K562 (cell line): Measurements from ENCODE around the gene SCAMP2. TPM values are rescaled to one million over a fixed set of nuclear protein-coding genes. Genes with fewer than 3 reads are reported as not detected.

Experiments
- CCAR2 ChIP-seq: fragments of 200-400 bp; formaldehyde crosslinking; IDR thresholded peaks from 2 replicates; pipeline ENCODE4 v1.6.1; 2017; ENCODE audit warnings: mild to moderate bottlenecking, low read depth, low read length
- HDAC3 ChIP-seq: fragments of 450-650 bp; IDR thresholded peaks from 2 replicates; pipeline ENCODE4 v1.6.1; 2018; ENCODE audit warnings: borderline replicate concordance, mild to moderate bottlenecking, moderate library complexity; ENCODE audit not compliant: partially characterized antibody
- KDM5B ChIP-seq: fragments of 200-600 bp; sonication (generic); IDR thresholded peaks from 2 replicates; pipeline ENCODE4 v1.6.1; 2012; ENCODE audit warnings: low read depth, mild to moderate bottlenecking, moderate library complexity, low read length, control low read depth, inconsistent platforms; ENCODE audit not compliant: insufficient replicate concordance
- MAFG ChIP-seq: fragments of 450-650 bp; conservative IDR thresholded peaks from 2 replicates; pipeline ENCODE4 v1.6.1; 2016; ENCODE audit warnings: missing genetic modification characterization, missing compliant biosample characterization
- SNRNP70 ChIP-seq: fragments of 200-400 bp; formaldehyde crosslinking; optimal IDR thresholded peaks from 2 replicates; pipeline ENCODE3; 2017; ENCODE audit warnings: low read depth, low read length
- ZNF707 ChIP-seq: fragments of 250-450 bp; sonication (Bioruptor Pico); conservative IDR thresholded peaks from 2 replicates; pipeline ENCODE4 v1.8.0; 2022; ENCODE audit warnings: inconsistent platforms, mild to moderate bottlenecking, moderate library complexity
- polyA plus RNA-seq, 8 experiments: library from polyadenylated mRNA; depleted of rRNA in 4 of 8; stranded (reverse) in 5 of 8; unstranded in 3 of 8; fragments of >200 nt; fragmentation: Nextera tagmentation in 2 of 8; fragmentation: Illumina TruSeq in 1 of 8; extraction: Ambion mirVana in 2 of 8; extraction: Trizol in 1 of 8; gene quantifications; 2 replicates each; pipeline versions ENCODE4 v1.2.1 to v1.2.3, GENCODE V29; 2011 to 2014; ENCODE audit warnings: inconsistent platforms in 1 of 8, missing spikeins in 1 of 8
- total RNA-seq, 7 experiments: library from RNA; depleted of rRNA in 6 of 7; stranded (reverse); fragments of >200 nt in 6 of 7; fragmentation: Illumina TruSeq in 2 of 7; extraction: Trizol in 2 of 7; gene quantifications; 2 replicates each; pipeline versions ENCODE4 v1.2.1 to v1.2.3, GENCODE V29; 2011 to 2021; ENCODE audit warnings: low replicate concordance in 1 of 7
- TF ChIP-seq, protein P1 (sequence below): fragments of 450-650 bp; IDR thresholded peaks from 2 replicates; pipeline ENCODE4 v1.6.1; 2016; ENCODE audit warnings: low read depth
- TF ChIP-seq, protein P2 (sequence below), 2 experiments: IDR thresholded peaks; 2 replicates each; pipeline ENCODE4 v1.6.1; 2012; ENCODE audit warnings: improper control_type of control experiment in 2 of 2, low read depth in 2 of 2, low read length in 2 of 2, borderline replicate concordance in 1 of 2
- TF ChIP-seq, protein P3 (sequence below): sonication (generic); formaldehyde crosslinking; IDR thresholded peaks from 2 replicates; pipeline ENCODE4 v1.8.0; 2022; ENCODE audit warnings: mild to moderate bottlenecking, missing genetic modification reagents
- TF ChIP-seq, protein P4 (sequence below), 3 experiments: fragments of 200-800 bp in 1 of 3; sonication (Bioruptor generic) in 1 of 3; sonication (generic) in 1 of 3; formaldehyde crosslinking in 1 of 3; IDR thresholded peaks; 2 replicates each; pipeline versions ENCODE4 v1.6.1 to v1.8.0; 2016 to 2022; ENCODE audit warnings: mild to moderate bottlenecking in 2 of 3, missing compliant biosample characterization in 2 of 3, missing genetic modification characterization in 2 of 3, missing genetic modification reagents in 1 of 3

Gene SCAMP2
- total and polyA plus RNA-seq, 9 of the 15 experiments (the other 6 are each of a cell fraction or from before 2014, with no cell fraction given) = 5.9 to 61.1 (median 20.1) TPM

DNA sequence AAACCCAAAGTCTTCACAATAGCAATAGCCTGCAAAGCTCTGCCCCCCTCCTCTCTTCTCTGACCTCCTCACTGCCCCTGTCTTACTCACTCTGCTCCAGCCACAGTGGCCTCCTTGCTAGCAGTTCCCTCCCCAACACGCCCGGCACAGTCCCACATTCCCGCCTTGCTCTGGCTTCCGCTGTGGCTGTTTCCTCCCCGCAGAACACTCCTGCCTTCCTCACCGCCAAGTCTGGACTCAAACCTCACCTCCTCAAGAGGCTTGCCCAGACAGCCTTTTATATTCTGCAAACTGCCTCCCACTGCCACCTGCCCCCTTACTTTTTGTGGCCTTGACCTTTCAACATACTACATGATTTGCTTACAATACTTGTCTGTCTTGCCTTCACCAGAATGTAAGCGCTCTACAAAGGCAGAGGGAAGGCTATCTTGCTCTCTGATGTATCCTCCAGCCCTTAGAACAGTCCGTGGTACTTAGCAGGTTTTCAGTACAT lies 16.3 kb upstream of the SCAMP2 start (continued):
- TF ChIP-seq, protein P1, sequence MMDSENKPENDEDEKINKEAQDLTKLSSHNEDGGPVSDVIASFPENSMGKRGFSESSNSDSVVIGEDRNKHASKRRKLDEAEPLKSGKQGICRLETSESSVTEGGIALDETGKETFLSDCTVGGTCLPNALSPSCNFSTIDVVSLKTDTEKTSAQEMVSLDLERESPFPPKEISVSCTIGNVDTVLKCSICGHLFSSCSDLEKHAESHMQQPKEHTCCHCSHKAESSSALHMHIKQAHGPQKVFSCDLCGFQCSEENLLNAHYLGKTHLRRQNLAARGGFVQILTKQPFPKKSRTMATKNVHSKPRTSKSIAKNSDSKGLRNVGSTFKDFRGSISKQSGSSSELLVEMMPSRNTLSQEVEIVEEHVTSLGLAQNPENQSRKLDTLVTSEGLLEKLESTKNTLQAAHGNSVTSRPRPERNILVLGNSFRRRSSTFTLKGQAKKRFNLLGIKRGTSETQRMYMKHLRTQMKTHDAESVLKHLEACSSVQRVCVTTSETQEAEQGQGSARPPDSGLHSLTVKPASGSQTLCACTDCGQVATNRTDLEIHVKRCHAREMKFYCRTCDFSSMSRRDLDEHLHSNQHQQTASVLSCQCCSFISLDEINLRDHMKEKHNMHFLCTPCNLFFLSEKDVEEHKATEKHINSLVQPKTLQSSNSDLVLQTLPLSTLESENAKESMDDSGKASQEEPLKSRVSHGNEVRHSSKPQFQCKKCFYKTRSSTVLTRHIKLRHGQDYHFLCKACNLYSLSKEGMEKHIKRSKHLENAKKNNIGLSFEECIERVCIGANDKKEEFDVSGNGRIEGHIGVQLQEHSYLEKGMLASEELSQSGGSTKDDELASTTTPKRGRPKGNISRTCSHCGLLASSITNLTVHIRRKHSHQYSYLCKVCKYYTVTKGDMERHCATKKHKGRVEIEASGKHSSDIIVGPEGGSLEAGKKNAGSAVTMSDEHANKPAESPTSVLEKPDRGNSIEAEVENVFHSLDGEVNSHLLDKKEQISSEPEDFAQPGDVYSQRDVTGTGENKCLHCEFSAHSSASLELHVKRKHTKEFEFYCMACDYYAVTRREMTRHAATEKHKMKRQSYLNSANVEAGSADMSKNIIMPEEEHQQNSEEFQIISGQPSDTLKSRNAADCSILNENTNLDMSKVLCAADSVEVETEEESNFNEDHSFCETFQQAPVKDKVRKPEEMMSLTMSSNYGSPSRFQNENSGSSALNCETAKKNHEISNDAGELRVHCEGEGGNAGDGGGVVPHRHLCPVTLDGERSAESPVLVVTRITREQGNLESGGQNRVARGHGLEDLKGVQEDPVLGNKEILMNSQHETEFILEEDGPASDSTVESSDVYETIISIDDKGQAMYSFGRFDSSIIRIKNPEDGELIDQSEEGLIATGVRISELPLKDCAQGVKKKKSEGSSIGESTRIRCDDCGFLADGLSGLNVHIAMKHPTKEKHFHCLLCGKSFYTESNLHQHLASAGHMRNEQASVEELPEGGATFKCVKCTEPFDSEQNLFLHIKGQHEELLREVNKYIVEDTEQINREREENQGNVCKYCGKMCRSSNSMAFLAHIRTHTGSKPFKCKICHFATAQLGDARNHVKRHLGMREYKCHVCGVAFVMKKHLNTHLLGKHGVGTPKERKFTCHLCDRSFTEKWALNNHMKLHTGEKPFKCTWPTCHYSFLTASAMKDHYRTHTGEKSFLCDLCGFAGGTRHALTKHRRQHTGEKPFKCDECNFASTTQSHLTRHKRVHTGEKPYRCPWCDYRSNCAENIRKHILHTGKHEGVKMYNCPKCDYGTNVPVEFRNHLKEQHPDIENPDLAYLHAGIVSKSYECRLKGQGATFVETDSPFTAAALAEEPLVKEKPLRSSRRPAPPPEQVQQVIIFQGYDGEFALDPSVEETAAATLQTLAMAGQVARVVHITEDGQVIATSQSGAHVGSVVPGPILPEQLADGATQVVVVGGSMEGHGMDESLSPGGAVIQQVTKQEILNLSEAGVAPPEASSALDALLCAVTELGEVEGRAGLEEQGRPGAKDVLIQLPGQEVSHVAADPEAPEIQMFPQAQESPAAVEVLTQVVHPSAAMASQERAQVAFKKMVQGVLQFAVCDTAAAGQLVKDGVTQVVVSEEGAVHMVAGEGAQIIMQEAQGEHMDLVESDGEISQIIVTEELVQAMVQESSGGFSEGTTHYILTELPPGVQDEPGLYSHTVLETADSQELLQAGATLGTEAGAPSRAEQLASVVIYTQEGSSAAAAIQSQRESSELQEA = no peak
- TF ChIP-seq ZNF707 (CRISPR knock-in tag) (no peak), HDAC3 (no peak), CCAR2 (no peak), SNRNP70 (no peak), MAFG (no peak), KDM5B (no peak)
- TF ChIP-seq, protein P2, sequence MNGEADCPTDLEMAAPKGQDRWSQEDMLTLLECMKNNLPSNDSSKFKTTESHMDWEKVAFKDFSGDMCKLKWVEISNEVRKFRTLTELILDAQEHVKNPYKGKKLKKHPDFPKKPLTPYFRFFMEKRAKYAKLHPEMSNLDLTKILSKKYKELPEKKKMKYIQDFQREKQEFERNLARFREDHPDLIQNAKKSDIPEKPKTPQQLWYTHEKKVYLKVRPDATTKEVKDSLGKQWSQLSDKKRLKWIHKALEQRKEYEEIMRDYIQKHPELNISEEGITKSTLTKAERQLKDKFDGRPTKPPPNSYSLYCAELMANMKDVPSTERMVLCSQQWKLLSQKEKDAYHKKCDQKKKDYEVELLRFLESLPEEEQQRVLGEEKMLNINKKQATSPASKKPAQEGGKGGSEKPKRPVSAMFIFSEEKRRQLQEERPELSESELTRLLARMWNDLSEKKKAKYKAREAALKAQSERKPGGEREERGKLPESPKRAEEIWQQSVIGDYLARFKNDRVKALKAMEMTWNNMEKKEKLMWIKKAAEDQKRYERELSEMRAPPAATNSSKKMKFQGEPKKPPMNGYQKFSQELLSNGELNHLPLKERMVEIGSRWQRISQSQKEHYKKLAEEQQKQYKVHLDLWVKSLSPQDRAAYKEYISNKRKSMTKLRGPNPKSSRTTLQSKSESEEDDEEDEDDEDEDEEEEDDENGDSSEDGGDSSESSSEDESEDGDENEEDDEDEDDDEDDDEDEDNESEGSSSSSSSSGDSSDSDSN (IDR thresholded peaks at IDR 0.05; ENCODE audit: borderline replicate concordance in 1 of 2, low read depth in 2 of 2, low read length in 2 of 2) = peak in 1 of 2 experiments; percentile 44; a peak in 1 of 4 replicates
- TF ChIP-seq, protein P3, sequence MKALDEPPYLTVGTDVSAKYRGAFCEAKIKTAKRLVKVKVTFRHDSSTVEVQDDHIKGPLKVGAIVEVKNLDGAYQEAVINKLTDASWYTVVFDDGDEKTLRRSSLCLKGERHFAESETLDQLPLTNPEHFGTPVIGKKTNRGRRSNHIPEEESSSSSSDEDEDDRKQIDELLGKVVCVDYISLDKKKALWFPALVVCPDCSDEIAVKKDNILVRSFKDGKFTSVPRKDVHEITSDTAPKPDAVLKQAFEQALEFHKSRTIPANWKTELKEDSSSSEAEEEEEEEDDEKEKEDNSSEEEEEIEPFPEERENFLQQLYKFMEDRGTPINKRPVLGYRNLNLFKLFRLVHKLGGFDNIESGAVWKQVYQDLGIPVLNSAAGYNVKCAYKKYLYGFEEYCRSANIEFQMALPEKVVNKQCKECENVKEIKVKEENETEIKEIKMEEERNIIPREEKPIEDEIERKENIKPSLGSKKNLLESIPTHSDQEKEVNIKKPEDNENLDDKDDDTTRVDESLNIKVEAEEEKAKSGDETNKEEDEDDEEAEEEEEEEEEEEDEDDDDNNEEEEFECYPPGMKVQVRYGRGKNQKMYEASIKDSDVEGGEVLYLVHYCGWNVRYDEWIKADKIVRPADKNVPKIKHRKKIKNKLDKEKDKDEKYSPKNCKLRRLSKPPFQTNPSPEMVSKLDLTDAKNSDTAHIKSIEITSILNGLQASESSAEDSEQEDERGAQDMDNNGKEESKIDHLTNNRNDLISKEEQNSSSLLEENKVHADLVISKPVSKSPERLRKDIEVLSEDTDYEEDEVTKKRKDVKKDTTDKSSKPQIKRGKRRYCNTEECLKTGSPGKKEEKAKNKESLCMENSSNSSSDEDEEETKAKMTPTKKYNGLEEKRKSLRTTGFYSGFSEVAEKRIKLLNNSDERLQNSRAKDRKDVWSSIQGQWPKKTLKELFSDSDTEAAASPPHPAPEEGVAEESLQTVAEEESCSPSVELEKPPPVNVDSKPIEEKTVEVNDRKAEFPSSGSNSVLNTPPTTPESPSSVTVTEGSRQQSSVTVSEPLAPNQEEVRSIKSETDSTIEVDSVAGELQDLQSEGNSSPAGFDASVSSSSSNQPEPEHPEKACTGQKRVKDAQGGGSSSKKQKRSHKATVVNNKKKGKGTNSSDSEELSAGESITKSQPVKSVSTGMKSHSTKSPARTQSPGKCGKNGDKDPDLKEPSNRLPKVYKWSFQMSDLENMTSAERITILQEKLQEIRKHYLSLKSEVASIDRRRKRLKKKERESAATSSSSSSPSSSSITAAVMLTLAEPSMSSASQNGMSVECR (CRISPR knock-in tag) = no peak
- TF ChIP-seq, protein P4, sequence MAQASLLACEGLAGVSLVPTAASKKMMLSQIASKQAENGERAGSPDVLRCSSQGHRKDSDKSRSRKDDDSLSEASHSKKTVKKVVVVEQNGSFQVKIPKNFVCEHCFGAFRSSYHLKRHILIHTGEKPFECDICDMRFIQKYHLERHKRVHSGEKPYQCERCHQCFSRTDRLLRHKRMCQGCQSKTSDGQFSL (CRISPR knock-in tag; IDR thresholded peaks at IDR 0.05) = no peak
- TF ChIP-seq, protein P4 (tag; IDR thresholded peaks at IDR 0.05) = no peak
